Measurements from ENCODE around the gene EFL1.
"Not testable (repeated sequence)": the region's sequence is repeated elsewhere in the genome, so short reads cannot be mapped to it uniquely, and the experiment has no call there.

GRCh38 chr15:82195818-82196217 lies 66.7 kb downstream of the EFL1 start:
- TF ChIP-seq, protein P1, sequence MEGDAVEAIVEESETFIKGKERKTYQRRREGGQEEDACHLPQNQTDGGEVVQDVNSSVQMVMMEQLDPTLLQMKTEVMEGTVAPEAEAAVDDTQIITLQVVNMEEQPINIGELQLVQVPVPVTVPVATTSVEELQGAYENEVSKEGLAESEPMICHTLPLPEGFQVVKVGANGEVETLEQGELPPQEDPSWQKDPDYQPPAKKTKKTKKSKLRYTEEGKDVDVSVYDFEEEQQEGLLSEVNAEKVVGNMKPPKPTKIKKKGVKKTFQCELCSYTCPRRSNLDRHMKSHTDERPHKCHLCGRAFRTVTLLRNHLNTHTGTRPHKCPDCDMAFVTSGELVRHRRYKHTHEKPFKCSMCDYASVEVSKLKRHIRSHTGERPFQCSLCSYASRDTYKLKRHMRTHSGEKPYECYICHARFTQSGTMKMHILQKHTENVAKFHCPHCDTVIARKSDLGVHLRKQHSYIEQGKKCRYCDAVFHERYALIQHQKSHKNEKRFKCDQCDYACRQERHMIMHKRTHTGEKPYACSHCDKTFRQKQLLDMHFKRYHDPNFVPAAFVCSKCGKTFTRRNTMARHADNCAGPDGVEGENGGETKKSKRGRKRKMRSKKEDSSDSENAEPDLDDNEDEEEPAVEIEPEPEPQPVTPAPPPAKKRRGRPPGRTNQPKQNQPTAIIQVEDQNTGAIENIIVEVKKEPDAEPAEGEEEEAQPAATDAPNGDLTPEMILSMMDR (IDR thresholded peaks at IDR 0.05 in 2 of 3, conservative IDR thresholded peaks at IDR 0.05 in 1 of 3; ENCODE audit: insufficient read depth in 2 of 3, low read depth in 1 of 3, low read length in 3 of 3): not testable (repeated sequence)
- TF ChIP-seq POLR2A (conservative IDR thresholded peaks at IDR 0.05); ZFP1 (CRISPR knock-in tag; IDR thresholded peaks at IDR 0.05); GTF2F1 (IDR thresholded peaks at IDR 0.05; ENCODE audit: low read depth, low read length); SAFB2 (IDR thresholded peaks at IDR 0.05; ENCODE audit: borderline replicate concordance, low read depth, low read length, severe bottlenecking); ZNF263 (CRISPR knock-in tag; IDR thresholded peaks at IDR 0.05; ENCODE audit: borderline replicate concordance); ATF7 (IDR thresholded peaks at IDR 0.05); ZBTB7A (IDR thresholded peaks at IDR 0.05; ENCODE audit: borderline replicate concordance, control insufficient read depth, low read depth, low read length): not testable (repeated sequence)

Data from K562 (cell line).